Endodermal cell (in vitro differentiated cells): ENCODE data around the gene MAML2. TPM values are rescaled to one million over a fixed set of nuclear protein-coding genes. Genes with fewer than 3 reads are reported as not detected.
A peak's percentile ranks its signal among the peaks of the same experiment; 100 is the strongest.

Source experiments
- DNase-seq: peaks from one replicate; pipeline ENCODE4 v3.0.0-alpha.2; 2017
- H3K27ac ChIP-seq: 2 replicates; pipeline ENCODE4 v1.5.1; 2013; ENCODE audit warnings: mild to moderate bottlenecking, low read depth, low read length, moderate library complexity
- H3K27me3 ChIP-seq: 2 replicates; pipeline ENCODE4 v1.6.1; 2013; ENCODE audit warnings: mild to moderate bottlenecking, low read length, moderate library complexity; ENCODE audit not compliant: insufficient read depth, control insufficient read depth, poor library complexity, severe bottlenecking
- H3K36me3 ChIP-seq: 2 replicates; pipeline ENCODE4 v1.7.0; 2013; ENCODE audit warnings: mild to moderate bottlenecking, low read length, moderate library complexity; ENCODE audit not compliant: control insufficient read depth, insufficient read depth
- H3K4me1 ChIP-seq: one replicate; pipeline ENCODE4 v1.7.0; 2013; ENCODE audit warnings: low read length; ENCODE audit not compliant: control insufficient read depth, insufficient read depth
- H3K4me3 ChIP-seq: 2 replicates; pipeline ENCODE4 v1.5.1; 2013; ENCODE audit warnings: mild to moderate bottlenecking, low read length, moderate library complexity
- H3K9ac ChIP-seq: 2 replicates; pipeline ENCODE4 v1.6.1; 2013; ENCODE audit warnings: mild to moderate bottlenecking, low read length, moderate library complexity; ENCODE audit not compliant: poor library complexity, severe bottlenecking; ENCODE audit errors: extremely low read depth
- H3K9me3 ChIP-seq: 2 replicates; pipeline ENCODE4 v1.6.1; 2013; ENCODE audit warnings: mild to moderate bottlenecking, low read length, moderate library complexity; ENCODE audit not compliant: control insufficient read depth
- H3K27ac Mint-ChIP-seq: 2 replicates; pipeline ENCODE4 v1.8.0; 2020; ENCODE audit warnings: mixed read lengths
- H3K27me3 Mint-ChIP-seq: 2 replicates; pipeline ENCODE4 v1.8.0; 2021; ENCODE audit warnings: mild to moderate bottlenecking, mixed read lengths; ENCODE audit not compliant: insufficient read depth
- H3K36me3 Mint-ChIP-seq: 2 replicates; pipeline ENCODE4 v1.8.0; 2020; ENCODE audit warnings: low read depth, mixed read lengths
- H3K4me1 Mint-ChIP-seq: 2 replicates; pipeline ENCODE4 v1.8.0; 2020; ENCODE audit warnings: mixed read lengths
- H3K4me3 Mint-ChIP-seq: 2 replicates; pipeline ENCODE4 v1.8.0; 2020; ENCODE audit warnings: mild to moderate bottlenecking, moderate library complexity, mixed read lengths
- H3K9me3 Mint-ChIP-seq: 2 replicates; pipeline ENCODE4 v1.8.0; 2020; ENCODE audit warnings: mild to moderate bottlenecking, mixed read lengths
- CTCF ChIP-seq: fragments of 200-600 bp; sonication (generic); conservative IDR thresholded peaks from 2 replicates; pipeline ENCODE4 v1.5.0; 2021; ENCODE audit warnings: antibody characterized with exemption, mild to moderate bottlenecking
- WGBS, 2 experiments: methylation state at CpG; one replicate each; pipeline versions ENCODE4 v1.1.5 to v1.1.7; 2013; ENCODE audit warnings: missing lambda C conversion rate in 2 of 2, mixed read lengths in 1 of 2; ENCODE audit not compliant: insufficient coverage in 1 of 2, insufficient read length in 1 of 2; 5-methylcytosine and 5-hydroxymethylcytosine counted together
- total RNA-seq, 2 donors: library from RNA; stranded (reverse); fragmentation: NEBNext Ultra II Directional in 1 of 2; extraction: Animal tissue kit (Norgen Biotek cat#: 25700) in 1 of 2; gene quantifications; 2 replicates in 1 of 2; 3 replicates in 1 of 2; pipeline ENCODE4 v1.2.1, GENCODE V29; 2021

Gene MAML2
- total RNA-seq, 2 donors from 2014 or later: 6.6 to 8.0 TPM

GRCh38 chr11:96279018-96279895 is 63.7 kb downstream of the MAML2 start:
- peaks cover 33% of the 10 kb centered on the region for H3K4me1 Mint-ChIP-seq

GRCh38 chr11:96278039-96278897 is 64.7 kb downstream of the MAML2 start:
- H3K4me3 ChIP-seq: no peak overlapping the region
- H3K27me3 Mint-ChIP-seq: no peaks in the 10 kb centered on the region
- 94 to 97% methylated on average over 5 to 6 of the region's 6 CpGs for WGBS, 2 experiments
- no peak for DNase-seq
- no peak overlapping the region for H3K4me3 Mint-ChIP-seq
- H3K9ac ChIP-seq: no peak overlapping the region
- H3K36me3 ChIP-seq: no peaks in the 10 kb centered on the region
- H3K9me3 ChIP-seq: no peaks in the 10 kb centered on the region
- peaks cover 5% of the 10 kb centered on the region for H3K4me1 ChIP-seq
- no peaks in the 10 kb centered on the region for H3K9me3 Mint-ChIP-seq
- no peak overlapping the region for H3K27ac Mint-ChIP-seq
- H3K36me3 Mint-ChIP-seq: no peaks in the 10 kb centered on the region
- peak overlapping the region; percentile 48 for H3K27ac ChIP-seq
- no peak for TF ChIP-seq CTCF
- peaks cover 33% of the 10 kb centered on the region for H3K4me1 Mint-ChIP-seq
- no peaks in the 10 kb centered on the region for H3K27me3 ChIP-seq

More at GRCh38 chr11:96279018-96279895, 63.7 kb downstream of the MAML2 start:
- no peak overlapping the region for H3K4me3 ChIP-seq
- no peak for TF ChIP-seq CTCF
- DNase-seq: no peak
- H3K9ac ChIP-seq: no peak overlapping the region
- Mint-ChIP-seq H3K9me3 (no peaks in the 10 kb centered on the region), H3K36me3 (no peaks in the 10 kb centered on the region), H3K27me3 (no peaks in the 10 kb centered on the region), H3K27ac (no peak overlapping the region), H3K4me3 (no peak overlapping the region)
- peaks cover 5% of the 10 kb centered on the region for H3K4me1 ChIP-seq
- peak overlapping the region; percentile 48 for H3K27ac ChIP-seq
- no peaks in the 10 kb centered on the region for H3K36me3 ChIP-seq
- no peaks in the 10 kb centered on the region for H3K27me3 ChIP-seq
- WGBS, 2 experiments: 80 to 87% methylated on average over 3 of the region's 3 CpGs
- H3K9me3 ChIP-seq: no peaks in the 10 kb centered on the region

- peaks cover 5% of the 10 kb centered on the region for H3K4me1 ChIP-seq
- Mint-ChIP-seq H3K27me3 (no peaks in the 10 kb centered on the region), H3K36me3 (no peaks in the 10 kb centered on the region), H3K4me3 (no peak overlapping the region), H3K27ac (no peak overlapping the region), H3K9me3 (no peaks in the 10 kb centered on the region), H3K4me1 (peaks cover 35% of the 10 kb centered on the region)
- no peaks in the 10 kb centered on the region for H3K9me3 ChIP-seq
- H3K36me3 ChIP-seq: no peaks in the 10 kb centered on the region
- no peak overlapping the region for H3K9ac ChIP-seq
- H3K27me3 ChIP-seq: no peaks in the 10 kb centered on the region
- no peak for DNase-seq
- H3K27ac ChIP-seq: no peak overlapping the region
- no peak for TF ChIP-seq CTCF
- H3K4me3 ChIP-seq: no peak overlapping the region
These were observed 65.3 kb downstream of the MAML2 start for GRCh38 chr11:96277696-96278038.
